Measurements from ENCODE around the gene WWC2.

- TF ChIP-seq EZH2 (IDR thresholded peaks at IDR 0.05; ENCODE audit: insufficient read depth, poor library complexity, severe bottlenecking) (no peak), EZH2phosphoT487 (IDR thresholded peaks at IDR 0.05; ENCODE audit: insufficient read depth, low read depth) (no peak)
These were observed 187.7 kb downstream of the WWC2 start for GRCh38 chr4:183286590-183287308.
